GM13976 (cell line): ENCODE results near the gene SPAG17.

Experiments
- DNase-seq: peaks from one replicate; pipeline ENCODE4 v3.0.0; 2012; ENCODE audit warnings: low spot score
- in situ Hi-C: fragments of 300-500 bp; cut with MboI; formaldehyde crosslinking; loops from one replicate; pipeline ENCODE4 v1.12.0; 2022; ENCODE audit warnings: low sequenced_read_pairs, mixed read lengths, inconsistent platforms; ENCODE audit not compliant: unreplicated experiment
- TF ChIP-seq, protein P1 (sequence below): IDR thresholded peaks from 2 replicates; pipeline ENCODE4 v1.5.1; 2012; ENCODE audit warnings: borderline replicate concordance, mild to moderate bottlenecking; ENCODE audit not compliant: insufficient read depth; ENCODE audit errors: extremely low read depth, missing control alignments, control extremely low read depth

The SPAG17 gene

DNA sequence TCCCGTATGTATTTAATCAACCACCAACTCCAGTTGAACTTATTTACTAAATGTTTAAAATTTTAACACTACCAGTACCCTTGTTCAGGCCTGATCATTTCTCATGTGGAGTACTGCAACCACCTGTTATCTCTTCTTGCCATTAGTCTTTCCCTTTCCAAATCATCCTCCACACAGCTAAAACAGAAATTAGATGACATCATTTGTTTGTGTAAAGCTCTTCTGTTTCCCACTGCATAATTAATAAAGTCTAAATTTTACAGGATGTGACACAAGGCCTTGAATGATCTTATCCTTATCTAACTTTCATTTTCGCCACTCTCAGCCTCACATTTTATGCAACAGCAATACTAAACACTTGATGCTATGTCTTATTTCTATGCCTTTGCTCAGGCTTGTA lies 280.0 kb downstream of the SPAG17 start:
- no peak for DNase-seq
- in situ Hi-C loops = no loop called here
- TF ChIP-seq, protein P1, sequence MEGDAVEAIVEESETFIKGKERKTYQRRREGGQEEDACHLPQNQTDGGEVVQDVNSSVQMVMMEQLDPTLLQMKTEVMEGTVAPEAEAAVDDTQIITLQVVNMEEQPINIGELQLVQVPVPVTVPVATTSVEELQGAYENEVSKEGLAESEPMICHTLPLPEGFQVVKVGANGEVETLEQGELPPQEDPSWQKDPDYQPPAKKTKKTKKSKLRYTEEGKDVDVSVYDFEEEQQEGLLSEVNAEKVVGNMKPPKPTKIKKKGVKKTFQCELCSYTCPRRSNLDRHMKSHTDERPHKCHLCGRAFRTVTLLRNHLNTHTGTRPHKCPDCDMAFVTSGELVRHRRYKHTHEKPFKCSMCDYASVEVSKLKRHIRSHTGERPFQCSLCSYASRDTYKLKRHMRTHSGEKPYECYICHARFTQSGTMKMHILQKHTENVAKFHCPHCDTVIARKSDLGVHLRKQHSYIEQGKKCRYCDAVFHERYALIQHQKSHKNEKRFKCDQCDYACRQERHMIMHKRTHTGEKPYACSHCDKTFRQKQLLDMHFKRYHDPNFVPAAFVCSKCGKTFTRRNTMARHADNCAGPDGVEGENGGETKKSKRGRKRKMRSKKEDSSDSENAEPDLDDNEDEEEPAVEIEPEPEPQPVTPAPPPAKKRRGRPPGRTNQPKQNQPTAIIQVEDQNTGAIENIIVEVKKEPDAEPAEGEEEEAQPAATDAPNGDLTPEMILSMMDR = no peak

DNA sequence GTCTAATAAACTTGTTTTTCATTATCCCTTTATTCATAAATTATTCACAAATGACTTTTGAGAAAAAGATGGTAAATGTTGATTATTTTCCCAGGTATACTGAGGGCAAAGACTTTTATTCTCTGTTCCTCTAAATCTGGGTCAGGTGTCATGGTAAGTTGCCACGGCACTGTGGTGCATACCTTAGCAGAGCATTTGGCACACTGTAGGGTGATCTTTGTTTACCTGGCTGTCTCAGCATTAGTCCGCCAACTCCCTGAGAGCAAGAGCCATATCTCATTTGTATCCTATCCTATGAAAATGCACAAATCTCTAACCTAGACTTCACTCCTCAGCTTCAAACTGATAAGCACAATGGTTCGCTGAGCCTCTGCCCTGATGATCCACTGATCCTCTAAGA lies 280.5 kb downstream of the SPAG17 start:
- TF ChIP-seq, protein P1 = no peak
- DNase-seq = no peak
- in situ Hi-C loops = no loop called here
